ENCODE measurements around the gene FBXL4.

Gene FBXL4

DNA sequence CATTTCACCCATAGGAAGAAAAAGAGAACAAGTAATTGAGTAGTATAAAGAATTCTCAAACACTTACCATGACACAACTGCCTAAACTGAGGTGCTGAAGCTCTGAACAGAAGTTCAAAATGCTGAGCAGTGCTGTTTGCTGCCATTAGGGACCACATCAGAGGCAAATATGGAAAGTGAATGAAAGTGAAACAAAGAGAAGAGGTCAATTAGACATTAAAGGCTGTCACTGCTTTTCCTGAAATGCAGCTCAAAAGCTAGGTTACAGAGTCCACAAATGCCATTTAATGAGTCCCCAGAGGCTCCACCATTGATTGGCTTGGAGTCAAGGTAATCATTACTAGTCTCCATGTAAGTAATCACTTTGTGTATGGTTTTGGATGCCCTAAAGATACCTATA, 67.3 kb downstream of the FBXL4 start:
- DNase-seq (ENCODE audit: low read depth), result no peak

DNA sequence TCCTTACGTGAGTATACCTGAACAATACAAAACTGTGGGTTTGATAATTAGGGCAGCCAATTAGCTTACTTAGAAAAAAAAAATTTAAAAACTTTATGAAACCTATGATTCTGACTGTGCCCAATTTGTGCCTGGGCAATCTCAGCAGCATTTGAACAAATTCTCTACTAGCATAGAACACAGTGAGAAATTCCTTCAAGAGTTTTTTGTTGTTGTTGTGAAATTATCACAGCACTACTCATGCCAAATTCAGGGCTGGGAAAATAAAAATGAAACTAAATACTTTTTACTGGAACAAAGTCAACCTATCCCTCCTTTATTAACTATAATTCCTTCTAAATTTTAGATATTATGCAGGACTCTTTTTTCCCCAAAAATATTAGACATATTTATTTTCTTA, 70.5 kb downstream of the FBXL4 start:
- DNase-seq (ENCODE audit: low read depth), result no peak

DNA sequence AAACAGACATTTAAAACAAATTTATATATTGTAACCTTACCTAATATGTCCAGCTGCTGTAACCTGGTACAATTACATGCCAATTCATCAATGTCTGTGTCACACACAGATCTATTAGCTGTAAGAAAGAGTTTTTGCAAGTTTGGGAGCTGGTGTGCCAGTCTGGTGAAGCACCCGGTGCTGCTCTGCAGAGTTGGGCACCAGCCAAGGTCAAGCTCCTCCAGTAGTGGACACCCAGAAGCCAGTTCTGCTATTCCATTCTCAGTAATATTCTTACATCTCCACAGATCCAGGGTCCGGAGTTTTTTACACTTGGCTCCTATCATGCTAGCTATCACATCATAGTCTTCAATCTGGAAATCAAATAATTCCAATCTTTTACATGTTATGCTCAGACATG, 72.4 kb downstream of the FBXL4 start:
- DNase-seq (ENCODE audit: low read depth), result no peak

DNA sequence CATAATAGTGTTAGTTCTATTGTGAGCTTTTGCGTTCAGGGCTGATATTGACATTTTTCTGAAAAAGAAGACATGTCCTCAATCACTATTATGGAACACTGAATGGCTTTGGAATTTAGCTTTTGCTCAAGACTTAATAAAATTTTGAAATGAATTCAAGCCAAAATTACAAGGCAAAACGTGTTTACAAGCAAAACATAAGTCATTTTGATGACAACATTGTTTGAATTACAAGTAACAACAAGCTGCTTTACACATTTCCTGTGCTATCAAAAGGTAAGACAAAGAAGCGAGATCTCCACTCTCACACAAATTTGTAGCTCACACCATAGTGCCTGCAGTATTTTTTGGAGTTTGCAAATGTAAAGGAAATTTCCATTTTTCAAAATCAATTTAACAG, 75.9 kb downstream of the FBXL4 start:
- DNase-seq (ENCODE audit: low read depth), result no peak

DNA sequence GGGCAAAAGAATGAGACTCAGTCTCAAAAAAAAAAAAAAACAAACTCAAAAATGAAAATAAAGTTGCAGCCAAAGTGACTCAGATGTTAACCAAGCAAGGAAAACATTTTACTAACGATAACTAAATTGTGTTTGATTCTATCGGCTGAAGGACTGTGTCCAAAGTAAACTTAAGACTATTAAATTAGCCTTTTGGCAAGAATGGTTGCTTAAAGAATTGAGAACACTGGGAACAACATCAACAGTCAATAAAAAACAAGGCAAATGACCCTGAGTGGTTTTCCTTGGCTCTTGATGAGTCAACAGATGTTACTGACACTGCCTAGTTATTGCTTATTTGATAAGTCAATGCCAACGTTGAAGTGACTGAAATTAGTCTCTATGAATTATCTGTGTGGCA, 76.7 kb downstream of the FBXL4 start:
- DNase-seq (ENCODE audit: low read depth), result peak; percentile 26

DNA sequence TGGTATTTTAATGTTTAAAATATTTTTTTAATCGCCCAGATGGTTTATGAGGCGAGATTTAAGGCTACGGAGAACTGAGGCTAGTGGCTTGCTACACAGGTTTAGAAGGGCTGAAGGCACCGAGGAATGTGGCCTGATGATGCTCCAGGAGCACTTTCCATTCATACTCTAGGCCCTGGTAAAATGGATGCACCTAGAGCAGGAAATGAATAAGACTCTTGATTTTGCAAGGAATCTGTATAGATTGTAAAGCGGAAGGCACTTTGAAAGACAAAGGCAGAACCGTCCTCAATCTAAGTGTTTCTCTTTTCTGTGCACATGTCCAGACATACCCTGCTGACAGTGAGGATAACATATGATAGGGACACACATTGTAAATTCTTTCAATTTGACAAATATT, 83.2 kb downstream of the FBXL4 start:
- no peak for DNase-seq (ENCODE audit: low read depth)

DNA sequence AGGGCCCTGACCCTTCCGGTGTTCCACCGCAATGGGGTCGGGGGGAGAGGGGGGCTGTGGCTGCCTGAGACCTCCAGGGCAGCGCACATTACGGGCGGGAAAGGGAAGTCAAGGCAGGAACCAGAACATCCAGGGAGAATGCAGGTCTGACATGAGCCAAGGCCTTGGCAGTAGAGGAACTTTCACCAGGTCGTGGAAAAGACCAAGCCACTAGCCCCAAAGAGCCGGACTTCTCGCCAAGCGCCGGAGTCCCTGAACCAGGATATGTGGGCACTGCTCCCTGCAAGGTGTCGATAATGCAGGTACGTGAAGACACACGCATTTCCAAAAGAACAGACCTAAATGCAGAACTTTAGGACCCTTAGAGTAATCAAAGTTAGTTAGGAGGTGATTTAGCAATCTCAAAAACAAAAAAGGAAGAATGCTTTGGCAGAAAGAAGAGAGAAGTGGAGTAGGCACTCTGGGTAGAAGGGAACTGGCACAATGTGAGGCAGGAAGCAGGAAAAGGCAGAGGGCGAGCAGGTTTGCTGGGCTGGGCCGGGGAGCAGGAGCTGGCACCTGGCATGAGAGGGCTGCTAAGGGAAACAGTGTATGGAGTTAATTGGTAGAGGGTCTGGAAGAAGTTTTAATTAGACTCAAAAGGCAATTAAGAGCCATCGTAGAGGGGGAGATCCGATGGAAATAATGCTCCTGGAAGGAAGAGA, 99.1 kb downstream of the FBXL4 start:
- no peak for DNase-seq (ENCODE audit: low read depth)

DNA sequence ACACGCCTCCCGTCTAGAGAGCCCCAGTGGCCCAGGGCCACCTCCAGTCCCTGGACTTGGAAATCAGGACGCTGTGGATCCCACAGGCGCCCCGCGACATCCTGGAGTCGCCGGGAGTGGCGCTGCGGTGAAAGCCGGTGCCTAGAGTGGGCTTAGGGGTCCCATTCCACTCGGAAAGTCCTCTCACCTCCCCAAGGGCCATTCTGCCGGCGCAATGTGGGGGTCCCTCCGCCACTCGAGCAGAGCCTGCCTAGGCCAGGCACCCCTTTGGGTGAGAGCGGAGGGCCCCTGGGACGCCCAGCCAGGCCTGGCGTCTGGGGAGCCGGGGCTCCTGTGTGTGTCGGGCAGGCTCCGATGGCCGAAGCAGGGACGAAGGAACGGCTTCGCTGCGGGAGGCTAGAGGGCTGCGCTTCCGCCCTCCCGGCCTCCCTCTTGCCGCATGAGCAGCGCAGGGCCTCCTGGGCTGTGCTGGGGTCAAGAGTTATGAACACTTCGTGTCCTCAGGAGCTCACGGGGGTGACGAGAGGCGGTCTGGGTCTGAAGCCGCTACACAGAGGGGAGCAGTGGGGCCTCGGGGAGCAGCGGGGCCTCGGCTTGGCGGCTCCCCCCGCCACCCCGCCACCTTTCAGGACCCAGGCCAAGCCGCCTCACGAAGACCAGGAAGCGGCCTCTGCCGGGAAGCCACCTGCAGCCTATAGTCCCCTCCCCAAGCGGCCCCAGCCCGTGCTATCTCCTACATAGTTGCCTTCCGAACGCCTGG, 99.8 kb downstream of the FBXL4 start:
- no peak for DNase-seq (ENCODE audit: low read depth)

DNA sequence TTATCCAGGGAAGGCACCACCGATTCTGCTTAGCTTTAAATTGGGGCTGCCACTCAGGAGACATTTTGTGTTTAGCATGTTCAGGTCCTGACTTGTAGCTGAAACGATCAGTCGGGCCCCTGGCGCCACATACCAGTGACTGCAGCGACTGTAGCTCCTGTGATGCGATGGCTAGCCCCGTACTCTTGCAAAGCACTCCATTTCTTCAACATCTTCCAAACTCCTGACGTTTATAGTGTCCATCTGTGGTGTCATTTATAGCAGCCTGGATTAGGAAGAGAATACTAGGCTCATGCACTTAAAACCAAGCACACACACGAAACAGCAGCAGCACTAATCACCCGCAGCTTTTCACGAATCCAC, 100.3 kb downstream of the FBXL4 start:
- DNase-seq (ENCODE audit: low read depth), result no peak

DNA sequence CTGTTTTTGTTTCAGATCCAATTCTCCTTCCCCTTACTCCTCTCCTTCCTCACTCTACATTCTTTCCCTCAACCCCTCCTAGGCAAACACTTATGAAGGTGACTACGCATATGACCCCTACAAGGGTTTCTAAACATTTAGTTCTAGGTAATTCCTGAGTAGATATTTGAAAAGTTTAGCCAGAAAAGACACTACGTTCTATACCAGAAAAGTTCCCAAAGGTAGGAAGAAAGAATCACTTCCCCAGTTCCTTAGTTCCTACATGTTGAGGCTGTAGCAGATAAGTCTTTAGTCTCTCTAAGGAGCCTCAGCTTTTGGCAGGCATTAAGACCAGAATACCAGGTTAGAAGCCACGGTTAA, 101.7 kb downstream of the FBXL4 start:
- DNase-seq (ENCODE audit: low read depth), result no peak

DNA sequence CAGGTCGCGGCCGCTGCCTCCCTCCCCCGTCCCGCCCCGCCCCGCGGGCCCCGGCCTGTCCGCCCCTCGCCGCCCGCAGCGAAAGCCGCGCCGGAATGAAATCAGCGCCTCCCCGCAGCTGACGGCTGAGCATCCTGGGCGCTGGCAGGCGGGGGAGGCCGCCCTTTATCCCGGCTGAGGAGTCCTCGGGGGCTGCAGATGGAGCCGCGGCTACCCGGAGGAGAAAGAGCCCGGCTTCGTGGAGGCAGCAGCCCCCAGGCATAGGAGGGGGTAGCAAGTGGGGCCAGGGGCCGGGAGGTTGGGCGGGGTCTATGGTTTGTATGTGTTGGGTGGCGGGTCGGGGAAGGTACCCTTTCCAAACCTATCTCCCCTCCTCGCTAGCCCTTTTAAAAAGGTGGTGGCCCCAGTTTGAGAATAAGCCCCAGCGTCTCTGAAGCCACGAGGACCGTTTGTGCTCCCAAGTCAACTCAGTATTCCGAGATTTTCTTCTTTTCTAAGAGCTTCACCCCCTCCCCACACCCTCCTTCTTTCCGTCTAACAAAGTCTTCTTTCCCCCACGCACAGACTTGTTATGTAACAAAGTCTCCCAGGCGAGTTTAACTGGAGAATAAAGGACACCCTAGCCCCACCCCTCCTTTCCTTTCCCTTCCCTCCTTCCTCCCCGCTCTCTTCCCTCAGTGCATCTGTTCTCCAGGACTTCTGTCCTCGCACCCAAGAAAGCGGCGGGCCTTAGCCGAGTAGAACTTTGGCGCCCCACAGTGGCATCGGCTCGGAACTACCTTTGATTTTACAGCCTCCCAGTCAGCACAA, 102.3 kb downstream of the FBXL4 start:
- DNase-seq (ENCODE audit: low read depth), result peak; percentile 74

DNA sequence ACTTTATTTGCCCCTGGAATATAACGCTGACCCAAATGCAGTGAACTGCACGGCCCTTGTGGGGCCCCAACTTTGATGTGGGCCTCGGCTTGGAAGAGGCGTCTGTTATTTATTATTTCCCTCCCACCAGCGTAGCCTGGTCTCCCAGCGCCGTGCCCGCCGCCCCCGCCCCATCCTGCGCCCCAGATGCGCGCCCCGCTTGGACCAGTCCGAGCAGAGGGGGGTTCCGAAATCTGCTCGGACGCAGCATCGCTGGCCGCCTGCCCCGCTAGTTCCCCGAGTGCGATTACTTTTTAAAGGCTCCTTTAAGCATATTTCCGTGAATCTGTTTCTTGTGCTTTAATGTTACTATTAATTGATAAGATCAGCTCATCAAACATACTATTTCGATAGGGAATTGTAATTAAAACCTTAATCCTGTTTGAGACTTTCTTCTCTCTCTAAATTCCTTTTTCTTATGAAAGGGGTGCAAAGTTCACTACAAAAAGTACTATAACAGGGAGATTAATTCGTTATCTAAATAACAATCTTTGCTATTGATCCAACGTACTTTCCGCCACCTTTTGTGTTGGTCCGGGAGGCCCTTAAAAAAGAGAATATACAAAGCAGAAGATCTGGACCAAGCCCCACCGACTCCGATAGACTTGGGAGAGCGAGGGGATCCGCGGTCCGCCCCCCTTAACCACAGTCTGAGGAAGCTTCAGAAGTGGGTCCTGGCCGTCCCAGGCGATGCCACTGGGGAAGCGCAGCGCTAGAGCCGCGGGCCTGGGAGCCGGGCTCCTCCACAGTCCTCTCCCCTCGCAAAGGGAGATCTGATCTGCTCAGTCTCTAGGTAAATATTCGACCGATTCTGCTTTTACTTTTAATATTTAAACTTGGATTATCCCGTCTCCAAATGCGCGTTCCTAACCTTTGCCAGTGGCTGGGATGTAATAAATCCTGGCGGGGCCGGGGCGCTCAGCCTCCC, 103.2 kb downstream of the FBXL4 start:
- no peak for DNase-seq (ENCODE audit: low read depth)

DNA sequence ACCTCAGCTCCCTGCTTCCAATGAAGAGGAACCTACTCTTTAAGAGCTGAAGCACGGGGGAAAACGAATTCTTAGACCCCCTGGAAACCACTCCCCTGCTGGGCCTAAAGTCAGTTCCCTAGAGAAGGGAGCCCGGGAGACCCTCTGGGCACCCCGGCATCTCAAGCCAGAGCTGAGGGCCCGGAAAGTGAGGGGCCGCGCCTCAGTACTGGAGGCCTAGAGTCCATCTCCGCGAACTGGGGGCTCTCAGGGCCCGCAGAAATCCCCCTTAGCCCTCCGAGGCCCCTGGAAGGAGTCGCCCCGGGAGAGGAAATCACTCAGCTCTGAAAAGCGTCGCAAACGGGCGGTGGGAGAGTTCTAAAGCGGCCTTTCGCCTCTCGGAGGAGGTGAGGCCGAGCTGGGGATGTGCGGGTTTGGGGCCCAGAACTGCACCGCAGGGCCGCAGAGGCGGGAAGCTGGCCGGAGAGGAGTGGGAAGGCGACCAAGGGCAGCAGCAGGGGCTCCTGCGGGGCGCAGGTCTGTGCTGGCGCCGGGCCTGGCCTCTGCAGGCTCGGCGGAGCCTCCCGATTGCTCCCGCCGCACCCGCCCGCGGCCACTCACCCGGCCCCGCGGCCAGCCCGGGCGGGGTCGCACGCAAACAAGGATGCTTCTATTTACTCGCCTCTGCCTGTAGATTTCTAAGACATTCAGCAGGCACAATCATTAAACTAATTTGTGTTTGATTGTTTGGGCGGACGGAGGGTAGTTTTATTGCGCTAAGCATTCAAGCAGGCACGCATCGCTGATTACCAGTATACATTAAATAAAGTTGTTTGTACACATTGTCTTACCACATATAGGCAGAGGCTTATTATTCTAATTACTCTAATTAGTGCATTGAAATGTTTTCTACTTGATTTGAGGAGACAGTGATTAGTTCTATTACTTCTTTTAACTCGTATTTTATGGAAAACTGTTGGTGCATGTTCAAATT, 104.2 kb downstream of the FBXL4 start:
- DNase-seq (ENCODE audit: low read depth), result no peak

DNA sequence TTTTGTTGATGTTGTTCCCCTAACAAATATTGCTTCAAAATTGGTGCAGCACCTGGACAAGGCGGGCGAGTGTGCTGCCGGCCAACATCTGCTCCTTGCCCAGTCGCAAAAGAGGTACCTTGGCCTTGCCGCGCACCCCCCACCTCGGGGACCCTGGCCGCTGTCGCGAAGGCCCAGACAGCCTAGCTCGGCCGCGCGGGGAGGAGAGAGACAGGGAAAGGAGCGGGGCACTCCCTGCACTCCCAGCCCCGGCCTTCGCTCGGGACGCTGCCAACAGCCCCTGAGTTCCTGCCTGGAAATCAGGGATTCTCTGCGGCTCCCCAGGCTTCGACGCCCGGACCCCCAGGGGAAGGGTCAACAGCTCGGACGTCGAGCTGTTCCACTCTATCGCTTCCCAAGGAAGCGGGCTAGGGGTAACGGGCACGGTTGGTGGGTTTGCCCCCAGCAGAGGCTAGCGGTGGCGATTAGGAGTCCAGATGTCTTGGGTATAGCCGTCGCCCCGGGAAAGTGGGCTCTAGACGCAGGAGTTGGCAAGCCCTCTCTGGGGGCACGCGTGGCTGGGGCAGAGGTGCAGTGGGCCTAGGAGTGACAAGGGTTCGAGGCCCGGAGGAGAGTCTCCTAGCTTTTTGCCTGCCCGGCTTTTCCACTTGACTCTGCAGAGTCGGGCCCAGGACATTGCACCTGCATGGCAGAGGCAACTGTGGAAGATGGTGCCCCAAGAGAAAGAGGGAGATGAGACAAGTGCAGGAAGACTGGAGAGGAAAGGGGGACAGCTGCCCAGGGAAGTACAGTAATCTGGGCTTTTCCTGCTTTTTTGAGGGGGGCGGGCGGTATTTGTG, 105.2 kb downstream of the FBXL4 start:
- no peak for DNase-seq (ENCODE audit: low read depth)

DNA sequence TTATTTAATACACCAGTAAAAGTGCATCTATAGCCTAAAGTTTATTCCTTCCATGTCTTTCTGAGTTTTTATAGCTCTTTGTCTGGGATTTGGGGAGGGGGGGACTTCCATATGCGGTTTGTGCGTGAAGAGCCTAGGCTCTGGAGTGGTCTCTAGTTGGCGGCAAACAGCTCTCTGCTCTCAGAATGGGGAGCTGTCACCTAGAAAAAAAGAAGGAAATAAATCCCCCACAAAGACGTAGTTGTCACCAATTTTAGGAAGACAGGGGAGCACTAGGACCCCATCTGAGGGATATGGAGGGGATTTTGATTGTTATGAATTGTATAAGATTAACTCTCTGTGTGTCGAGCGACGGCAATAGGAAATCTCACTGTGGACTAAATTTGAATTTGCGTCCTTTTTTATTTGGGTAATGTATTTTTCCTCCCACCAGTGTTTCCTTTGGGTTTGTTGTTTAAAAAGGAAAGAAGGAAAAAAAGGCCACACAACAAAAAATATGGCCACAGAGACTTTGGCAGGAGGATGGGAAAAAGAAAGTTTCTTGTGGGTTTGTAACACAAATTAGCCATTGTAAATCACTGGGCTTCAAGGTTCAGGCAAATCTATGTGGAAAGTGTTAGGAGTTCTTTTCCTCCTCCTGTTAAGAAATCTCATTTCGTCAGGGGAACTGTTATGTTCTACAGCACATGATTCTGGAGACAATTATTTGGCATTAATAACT, 106.0 kb downstream of the FBXL4 start:
- no peak for DNase-seq (ENCODE audit: low read depth)

DNA sequence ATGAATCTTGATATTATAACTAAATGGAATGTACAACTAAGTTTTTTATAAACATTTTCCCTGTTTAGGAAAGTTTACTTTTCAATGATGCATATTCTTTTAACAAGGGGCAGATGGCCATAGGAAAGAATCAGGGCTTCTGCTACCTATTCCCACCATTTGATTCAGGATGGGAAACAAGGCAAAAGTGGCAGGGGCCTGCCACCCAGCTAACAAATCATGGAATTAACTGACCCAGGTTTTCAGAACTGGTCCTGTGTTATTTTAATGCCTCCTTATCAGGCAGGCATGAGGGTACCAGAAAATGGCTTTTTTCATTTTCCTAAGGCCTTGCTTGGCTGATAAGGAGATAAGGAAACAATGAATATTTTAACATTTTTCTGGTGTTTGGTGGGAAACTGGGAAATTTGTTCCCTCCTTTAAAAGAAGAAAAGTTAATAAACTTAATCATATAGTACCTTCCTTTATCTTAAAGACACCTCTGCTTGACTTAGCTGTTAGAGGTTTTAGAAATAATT, 106.7 kb downstream of the FBXL4 start:
- DNase-seq (ENCODE audit: low read depth), result no peak

DNA sequence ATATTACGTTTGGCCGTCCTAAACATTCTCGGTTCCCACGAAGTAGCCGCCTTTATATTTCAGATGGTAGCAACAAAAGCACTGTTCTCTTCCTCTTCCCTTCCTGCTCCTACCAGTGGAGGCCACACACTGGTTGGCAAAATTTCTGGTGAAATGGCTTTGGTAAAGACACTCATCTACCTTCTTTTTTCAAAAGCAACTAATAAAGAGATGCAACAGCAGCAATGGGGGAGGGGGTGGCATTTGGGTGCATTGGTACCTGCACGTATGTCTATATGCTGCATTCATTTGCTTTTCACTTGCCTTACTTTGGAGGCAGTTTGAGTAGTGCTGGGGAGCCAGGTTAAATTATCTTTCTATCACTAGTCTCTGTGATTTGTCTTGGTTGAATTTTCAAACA, 107.4 kb downstream of the FBXL4 start:
- no peak for DNase-seq (ENCODE audit: low read depth)

DNA sequence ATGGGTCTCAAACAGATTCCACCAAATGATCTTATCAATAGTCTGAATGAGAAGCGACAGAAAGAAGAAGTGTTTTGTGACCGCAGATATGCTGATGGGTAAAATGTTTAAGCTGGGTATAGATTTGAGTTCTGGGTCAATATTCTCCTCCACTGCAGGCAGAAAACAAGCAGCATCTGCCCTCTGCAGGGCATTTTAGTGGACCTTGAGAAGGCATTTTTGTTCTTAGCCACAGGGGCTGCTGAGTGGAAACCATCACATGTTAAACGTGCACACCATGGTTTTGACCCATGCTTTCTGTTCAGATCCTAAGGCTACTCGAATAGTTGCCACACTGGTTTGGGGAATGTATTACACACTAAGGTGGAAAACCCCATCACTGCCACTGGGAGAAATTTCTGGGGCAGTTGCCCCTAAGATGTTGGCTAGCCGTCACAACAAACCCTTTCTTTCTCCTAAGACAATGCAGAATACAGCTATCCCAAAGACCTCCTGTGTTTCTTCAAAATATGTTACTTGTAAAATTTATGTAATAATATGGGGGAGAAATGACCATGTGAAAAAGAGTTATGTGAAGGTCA, 107.9 kb downstream of the FBXL4 start:
- DNase-seq (ENCODE audit: low read depth), result peak; percentile 21

DNA sequence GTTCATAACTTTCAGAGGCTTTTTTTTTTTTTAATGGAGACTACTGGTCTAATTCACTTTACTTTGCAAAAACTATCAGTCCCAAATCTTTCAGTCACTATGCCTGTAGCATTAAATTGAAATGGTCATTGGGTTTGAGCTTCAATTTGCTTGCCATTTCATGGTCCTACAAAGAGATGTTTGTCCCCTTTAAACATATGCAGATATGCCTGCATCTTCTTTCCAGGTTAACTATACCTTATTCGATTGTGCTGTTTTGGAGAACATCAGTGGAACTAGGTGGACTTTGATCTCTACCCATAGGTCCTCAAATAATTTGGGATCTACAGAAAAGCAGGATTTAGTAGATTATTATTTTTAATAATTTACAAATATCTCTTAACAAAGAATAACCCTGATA, 108.8 kb downstream of the FBXL4 start:
- no peak for DNase-seq (ENCODE audit: low read depth)

Measured in iris pigment epithelial cell (primary cell).